B cell (primary cell): Measurements from ENCODE around the gene ADGRL2. TPM values are rescaled to one million over a fixed set of nuclear protein-coding genes. Genes with fewer than 3 reads are reported as not detected.

Source experiments
- ATAC-seq: fragments of 200-7000 bp; cut with Tn5 transposase; one replicate; pipeline ENCODE4 v1.10.0; 2021; ENCODE audit warnings: low read depth, mild to moderate bottlenecking, moderate number of reproducible peaks, moderate library complexity
- CTCF ChIA-PET: fragments of 350-600 bp; sonication (Branson Sonifier 250); formaldehyde crosslinking; loops from one replicate; lab custom pipeline; 2021; ENCODE audit warnings: antibody characterized with exemption, inconsistent platforms; lab: Charles Lee
- POLR2A ChIA-PET: fragments of 350-600 bp; sonication (Branson Sonifier 250); formaldehyde crosslinking; loops from one replicate; lab custom pipeline; 2021; ENCODE audit warnings: antibody characterized with exemption; lab: Charles Lee
- DNase-seq: peaks from one replicate; pipeline ENCODE4 v3.0.0; 2013
- H2AFZ ChIP-seq: 2 replicates; pipeline ENCODE4 v1.6.1; 2012; ENCODE audit warnings: mild to moderate bottlenecking, low read depth, low read length; ENCODE audit not compliant: insufficient read depth, poor library complexity, severe bottlenecking
- H3K27ac ChIP-seq, 2 donors: 1 replicate in 1 of 2; 2 replicates in 1 of 2; pipeline ENCODE4 v1.5.1; 2012 to 2013; ENCODE audit warnings: low read length in 2 of 2, mild to moderate bottlenecking in 2 of 2, moderate library complexity in 1 of 2
- H3K27me3 ChIP-seq, 4 experiments: fragments of 200-600 bp in 1 of 4; sonication (generic) in 1 of 4; replicated peaks in 1 of 4; 1 replicate in 2 of 4; 2 replicates in 2 of 4; pipeline versions ENCODE4 v1.6.1 to v1.7.0; 2013 to 2016; ENCODE audit warnings: low read length in 3 of 4, mild to moderate bottlenecking in 2 of 4, mixed read lengths in 1 of 4, moderate library complexity in 1 of 4; ENCODE audit not compliant: insufficient read depth in 4 of 4, control insufficient read depth in 3 of 4; ENCODE audit errors: control extremely low read depth in 1 of 4
- H3K36me3 ChIP-seq, 2 experiments: replicated peaks in 1 of 2; 1 replicate in 1 of 2; 2 replicates in 1 of 2; pipeline versions ENCODE4 v1.6.1 to v1.7.1; 2013; ENCODE audit warnings: low read length in 1 of 2; ENCODE audit not compliant: insufficient read depth in 2 of 2, control insufficient read depth in 1 of 2; ENCODE audit errors: control extremely low read depth in 1 of 2, extremely low read depth in 1 of 2
- H3K4me1 ChIP-seq, 2 donors: fragments of 200-600 bp in 1 of 2; sonication (generic) in 1 of 2; 1 replicate in 1 of 2; 2 replicates in 1 of 2; pipeline versions ENCODE4 v1.5.1 to v1.6.1; 2013 to 2017; ENCODE audit warnings: low read length in 2 of 2; ENCODE audit not compliant: control insufficient read depth in 2 of 2, insufficient read depth in 2 of 2
- H3K4me2 ChIP-seq: replicated peaks from 2 replicates; pipeline ENCODE3; 2012; ENCODE audit warnings: mild to moderate bottlenecking, low read depth, low read length; ENCODE audit not compliant: poor library complexity, severe bottlenecking
- H3K4me3 ChIP-seq, 5 experiments: fragments of 200-600 bp in 1 of 5; sonication (generic) in 1 of 5; 1 replicate in 3 of 5; 2 replicates in 2 of 5; pipeline versions ENCODE4 v1.5.1 to v1.7.0; 2011 to 2016; ENCODE audit warnings: low read length in 4 of 5, mild to moderate bottlenecking in 4 of 5, low read depth in 2 of 5, control low read depth in 1 of 5, moderate library complexity in 1 of 5; ENCODE audit not compliant: insufficient read depth in 1 of 5; ENCODE audit errors: control extremely low read depth in 1 of 5, extremely low read depth in 1 of 5
- H3K79me2 ChIP-seq: fragments of 200-600 bp; sonication (generic); one replicate; pipeline ENCODE4 v1.6.0; 2016; ENCODE audit warnings: low read length; ENCODE audit not compliant: control insufficient read depth, insufficient read depth
- H3K9ac ChIP-seq: fragments of 200-600 bp; sonication (generic); 2 replicates; pipeline ENCODE4 v1.6.1; 2017; ENCODE audit warnings: mild to moderate bottlenecking, low read length, moderate library complexity
- H3K9me3 ChIP-seq, 3 donors: one replicate each; pipeline versions ENCODE4 v1.6.1 to v1.7.1; 2013; ENCODE audit warnings: low read length in 2 of 3; ENCODE audit not compliant: control insufficient read depth in 2 of 3, insufficient read depth in 1 of 3; ENCODE audit errors: control extremely low read depth in 1 of 3
- H4K20me1 ChIP-seq: 2 replicates; pipeline ENCODE4 v1.6.0; 2012; ENCODE audit warnings: mild to moderate bottlenecking, low read length; ENCODE audit not compliant: insufficient read depth, control insufficient read depth, poor library complexity, severe bottlenecking
- H3K27ac Mint-ChIP-seq: one replicate; pipeline ENCODE4 v1.8.0; 2021; ENCODE audit warnings: mixed read lengths
- H3K27me3 Mint-ChIP-seq: one replicate; pipeline ENCODE4 v1.8.0; 2021; ENCODE audit warnings: mixed read lengths
- H3K4me1 Mint-ChIP-seq: one replicate; pipeline ENCODE4 v1.8.0; 2021; ENCODE audit warnings: mixed read lengths
- H3K4me3 Mint-ChIP-seq: one replicate; pipeline ENCODE4 v1.8.0; 2021; ENCODE audit warnings: mixed read lengths
- H3K9me3 Mint-ChIP-seq: one replicate; pipeline ENCODE4 v1.8.0; 2022; ENCODE audit warnings: mixed read lengths; ENCODE audit not compliant: insufficient read depth
- EZH2 ChIP-seq: IDR thresholded peaks from 2 replicates; pipeline ENCODE4 v1.6.1; 2012; ENCODE audit warnings: borderline replicate concordance, low read depth, mild to moderate bottlenecking, moderate library complexity, low read length; ENCODE audit not compliant: insufficient read depth, poor library complexity, severe bottlenecking
- WGBS: methylation state at CpG from one replicate; pipeline ENCODE4 v1.1.5; 2013; ENCODE audit warnings: missing lambda C conversion rate; ENCODE audit not compliant: insufficient coverage; 5-methylcytosine and 5-hydroxymethylcytosine counted together
- intact Hi-C: fragments of 100-400 bp; cut with micrococcal nuclease; formaldehyde crosslinking; loops from one replicate; pipeline ENCODE4 v1.10.0; 2022
- polyA plus RNA-seq: library from polyadenylated mRNA; depleted of rRNA; stranded (reverse); fragments of >200 nt; gene quantifications from 2 replicates; pipeline ENCODE4 v1.2.3, GENCODE V29; 2012
- total RNA-seq, 2 donors: library from RNA; stranded (reverse); fragments of 120-200 nt in 1 of 2; gene quantifications; 1 replicate in 1 of 2; 2 replicates in 1 of 2; pipeline versions ENCODE4 v1.2.3 to v1.2.4, GENCODE V29; 2013 to 2022
- TF ChIP-seq, protein P1 (sequence below): fragments of 200-600 bp; IDR thresholded peaks from one replicate; pipeline ENCODE4 v1.8.0; 2022; ENCODE audit warnings: antibody characterized with exemption, mild to moderate bottlenecking

ADGRL2 gene
- total and polyA plus RNA-seq, 2 donors (not counting 1 experiment from before 2014, with no cell fraction given): not detected

GRCh38 chr1:81937791-81938450, 137.2 kb downstream of the ADGRL2 start:
- DNase-seq (no peak), ATAC-seq (no peak)
- Mint-ChIP-seq H3K4me1 (no peaks in the 10 kb centered on the region), H3K27ac (no peak overlapping the region), H3K27me3 (no peaks in the 10 kb centered on the region), H3K9me3 (no peaks in the 10 kb centered on the region), H3K4me3 (no peak overlapping the region)
- H4K20me1 ChIP-seq: no peaks in the 10 kb centered on the region
- H3K4me2 ChIP-seq: no peak overlapping the region
- no peak overlapping the region for H3K27ac ChIP-seq
- POLR2A ChIA-PET: no interaction called here
- no peak overlapping the region for H2AFZ ChIP-seq
- H3K4me1 ChIP-seq: no peaks in the 10 kb centered on the region
- no peak overlapping the region for H3K4me3 ChIP-seq
- H3K9me3 ChIP-seq: no peaks in the 10 kb centered on the region
- no peaks in the 10 kb centered on the region for H3K27me3 ChIP-seq
- TF ChIP-seq, protein P1, sequence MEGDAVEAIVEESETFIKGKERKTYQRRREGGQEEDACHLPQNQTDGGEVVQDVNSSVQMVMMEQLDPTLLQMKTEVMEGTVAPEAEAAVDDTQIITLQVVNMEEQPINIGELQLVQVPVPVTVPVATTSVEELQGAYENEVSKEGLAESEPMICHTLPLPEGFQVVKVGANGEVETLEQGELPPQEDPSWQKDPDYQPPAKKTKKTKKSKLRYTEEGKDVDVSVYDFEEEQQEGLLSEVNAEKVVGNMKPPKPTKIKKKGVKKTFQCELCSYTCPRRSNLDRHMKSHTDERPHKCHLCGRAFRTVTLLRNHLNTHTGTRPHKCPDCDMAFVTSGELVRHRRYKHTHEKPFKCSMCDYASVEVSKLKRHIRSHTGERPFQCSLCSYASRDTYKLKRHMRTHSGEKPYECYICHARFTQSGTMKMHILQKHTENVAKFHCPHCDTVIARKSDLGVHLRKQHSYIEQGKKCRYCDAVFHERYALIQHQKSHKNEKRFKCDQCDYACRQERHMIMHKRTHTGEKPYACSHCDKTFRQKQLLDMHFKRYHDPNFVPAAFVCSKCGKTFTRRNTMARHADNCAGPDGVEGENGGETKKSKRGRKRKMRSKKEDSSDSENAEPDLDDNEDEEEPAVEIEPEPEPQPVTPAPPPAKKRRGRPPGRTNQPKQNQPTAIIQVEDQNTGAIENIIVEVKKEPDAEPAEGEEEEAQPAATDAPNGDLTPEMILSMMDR: no peak
- no peak for TF ChIP-seq EZH2
- H3K79me2 ChIP-seq: no peaks in the 10 kb centered on the region
- CTCF ChIA-PET: no interaction called here
- H3K9ac ChIP-seq: no peak overlapping the region
- H3K36me3 ChIP-seq: no peaks in the 10 kb centered on the region
- intact Hi-C loops: no loop called here
- whole genome bisulfite sequencing: no CpG with 5 or more reads among the region's 2 CpGs

GRCh38 chr1:81948495-81948894, 147.8 kb downstream of the ADGRL2 start:
- H3K27ac ChIP-seq: no peak overlapping the region
- H3K9me3 ChIP-seq: no peaks in the 10 kb centered on the region
- TF ChIP-seq, protein P1: no peak
- TF ChIP-seq EZH2: no peak
- H3K4me3 ChIP-seq: no peak overlapping the region
- Mint-ChIP-seq H3K27ac (no peak overlapping the region), H3K27me3 (no peaks in the 10 kb centered on the region), H3K4me1 (no peaks in the 10 kb centered on the region), H3K4me3 (no peak overlapping the region), H3K9me3 (no peaks in the 10 kb centered on the region)
- POLR2A ChIA-PET: no interaction called here
- H3K79me2 ChIP-seq: no peaks in the 10 kb centered on the region
- no peaks in the 10 kb centered on the region for H3K4me1 ChIP-seq
- no peak for ATAC-seq
- intact Hi-C loops: no loop called here
- no peaks in the 10 kb centered on the region for H4K20me1 ChIP-seq
- no peak overlapping the region for H3K9ac ChIP-seq
- no peak overlapping the region for H3K4me2 ChIP-seq
- H3K27me3 ChIP-seq: no peaks in the 10 kb centered on the region
- no peaks in the 10 kb centered on the region for H3K36me3 ChIP-seq
- no CpG with 5 or more reads among the region's 2 CpGs for WGBS
- no peak overlapping the region for H2AFZ ChIP-seq
- no peak for DNase-seq
- CTCF ChIA-PET: no interaction called here
